Effector memory CD8-positive, alpha-beta T cell (primary cell): ENCODE measurements around the gene LITAF.
"Not testable (repeated sequence)": the region's sequence is repeated elsewhere in the genome, so short reads cannot be mapped to it uniquely, and the experiment has no call there.

Experiments
- ATAC-seq: fragments of 150-1000 bp; cut with Tn5 transposase; replicated peaks from 2 replicates; pipeline ENCODE4 v1.10.0; 2021; ENCODE audit warnings: mild to moderate bottlenecking, moderate library complexity
- DNase-seq, 3 experiments: peaks; one replicate each; pipeline ENCODE4 v3.0.0; 2021
- H3K27ac Mint-ChIP-seq, 2 donors: one replicate each; pipeline ENCODE4 v1.8.0; 2022; ENCODE audit warnings: mild to moderate bottlenecking in 2 of 2, mixed read lengths in 2 of 2, moderate library complexity in 2 of 2
- H3K27me3 Mint-ChIP-seq, 2 donors: one replicate each; pipeline ENCODE4 v1.8.0; 2022; ENCODE audit warnings: mixed read lengths in 2 of 2
- H3K36me3 Mint-ChIP-seq: one replicate; pipeline ENCODE4 v1.8.0; 2022; ENCODE audit warnings: mild to moderate bottlenecking, moderate library complexity, mixed read lengths; ENCODE audit not compliant: insufficient read depth
- H3K4me1 Mint-ChIP-seq, 2 donors: one replicate each; pipeline ENCODE4 v1.8.0; 2022; ENCODE audit warnings: low read depth in 2 of 2, mixed read lengths in 2 of 2
- H3K4me3 Mint-ChIP-seq, 2 donors: one replicate each; pipeline ENCODE4 v1.8.0; 2022; ENCODE audit warnings: mild to moderate bottlenecking in 2 of 2, mixed read lengths in 2 of 2, moderate library complexity in 2 of 2
- H3K9me3 Mint-ChIP-seq, 2 donors: one replicate each; pipeline ENCODE4 v1.8.0; 2022; ENCODE audit warnings: mixed read lengths in 2 of 2

The LITAF gene

GRCh38 chr16:11614587-11615175 lies 28.0 kb upstream of the LITAF start:
- ATAC-seq = no peak
- DNase-seq = no peak
- H3K4me3 Mint-ChIP-seq = peak overlapping the region in 1 of 2 donors; percentile 66
- H3K9me3 Mint-ChIP-seq = no peaks in the 10 kb centered on the region
- peaks cover 29 to 38% of the 10 kb centered on the region in 2 donors for H3K4me1 Mint-ChIP-seq
- peaks cover 8% of the 10 kb centered on the region for H3K36me3 Mint-ChIP-seq
- H3K27ac Mint-ChIP-seq = peak overlapping the region; percentile 88 to 89
- H3K27me3 Mint-ChIP-seq = no peaks in the 10 kb centered on the region

GRCh38 chr16:11613381-11614303 lies 26.9 kb upstream of the LITAF start:
- peak overlapping the region; percentile 88 to 89 for H3K27ac Mint-ChIP-seq

GRCh38 chr16:11612665-11613025 lies 25.9 kb upstream of the LITAF start:
- DNase-seq = no peak
- peaks cover 3% of the 10 kb centered on the region for H3K36me3 Mint-ChIP-seq
- no peaks in the 10 kb centered on the region for H3K9me3 Mint-ChIP-seq
- H3K27ac Mint-ChIP-seq = peak overlapping the region; percentile 88 to 89
- no peaks in the 10 kb centered on the region for H3K27me3 Mint-ChIP-seq
- ATAC-seq = no peak
- peaks cover 17 to 23% of the 10 kb centered on the region in 2 donors for H3K4me1 Mint-ChIP-seq
- H3K4me3 Mint-ChIP-seq = no peak overlapping the region

More at GRCh38 chr16:11613381-11614303, 26.9 kb upstream of the LITAF start:
- no peaks in the 10 kb centered on the region for H3K27me3 Mint-ChIP-seq
- DNase-seq = peak; percentile 21 to 31 (median 30)
- ATAC-seq = peak; percentile 90
- peaks cover 22 to 30% of the 10 kb centered on the region in 2 donors for H3K4me1 Mint-ChIP-seq
- no peaks in the 10 kb centered on the region for H3K9me3 Mint-ChIP-seq
- peaks cover 6% of the 10 kb centered on the region for H3K36me3 Mint-ChIP-seq
- H3K4me3 Mint-ChIP-seq = peak overlapping the region; percentile 66 to 69

- ATAC-seq = no peak
Measured at GRCh38 chr16:11611871-11612664, 25.3 kb upstream of the LITAF start.

GRCh38 chr16:11610580-11610979 lies 23.9 kb upstream of the LITAF start:
- Mint-ChIP-seq H3K27ac (no peak overlapping the region), H3K4me3 (no peak overlapping the region), H3K9me3 (no peaks in the 10 kb centered on the region), H3K4me1 (peaks cover 17 to 23% of the 10 kb centered on the region in 2 donors), H3K27me3 (no peaks in the 10 kb centered on the region), H3K36me3 (peaks cover 3% of the 10 kb centered on the region)
- no peak for DNase-seq
- ATAC-seq = no peak

More at GRCh38 chr16:11611871-11612664, 25.3 kb upstream of the LITAF start:
- Mint-ChIP-seq H3K27me3 (no peaks in the 10 kb centered on the region), H3K27ac (peak overlapping the region; percentile 62 to 88), H3K4me1 (peaks cover 17 to 23% of the 10 kb centered on the region in 2 donors), H3K4me3 (no peak overlapping the region), H3K9me3 (no peaks in the 10 kb centered on the region), H3K36me3 (peaks cover 3% of the 10 kb centered on the region)
- no peak for DNase-seq

- no peaks in the 10 kb centered on the region for H3K27me3 Mint-ChIP-seq
- peaks cover 3% of the 10 kb centered on the region for H3K36me3 Mint-ChIP-seq
- H3K4me3 Mint-ChIP-seq = no peak overlapping the region
- peaks cover 17 to 23% of the 10 kb centered on the region in 2 donors for H3K4me1 Mint-ChIP-seq
- no peaks in the 10 kb centered on the region for H3K9me3 Mint-ChIP-seq
- DNase-seq (no peak), ATAC-seq (no peak)
- H3K27ac Mint-ChIP-seq = no peak overlapping the region
Measured at GRCh38 chr16:11610121-11610505, 23.4 kb upstream of the LITAF start.

- DNase-seq (no peak), ATAC-seq (no peak)
- H3K27ac Mint-ChIP-seq = no peak overlapping the region
- peaks cover 3% of the 10 kb centered on the region for H3K36me3 Mint-ChIP-seq
- H3K4me3 Mint-ChIP-seq = no peak overlapping the region
- no peaks in the 10 kb centered on the region for H3K9me3 Mint-ChIP-seq
- peaks cover 13 to 17% of the 10 kb centered on the region in 2 donors for H3K4me1 Mint-ChIP-seq
- H3K27me3 Mint-ChIP-seq = no peaks in the 10 kb centered on the region
Measured at GRCh38 chr16:11609474-11610120, 22.9 kb upstream of the LITAF start.

GRCh38 chr16:11605891-11606290 lies 19.2 kb upstream of the LITAF start:
- Mint-ChIP-seq H3K4me3 (no peak overlapping the region), H3K27ac (peak overlapping the region in 1 of 2 donors; percentile 38), H3K9me3 (no peaks in the 10 kb centered on the region), H3K27me3 (no peaks in the 10 kb centered on the region), H3K4me1 (no peaks in the 10 kb centered on the region), H3K36me3 (peaks cover 3% of the 10 kb centered on the region)
- no peak for ATAC-seq
- no peak for DNase-seq

GRCh38 chr16:11605564-11605886 lies 18.8 kb upstream of the LITAF start:
- ATAC-seq = no peak
- Mint-ChIP-seq H3K4me1 (no peaks in the 10 kb centered on the region), H3K4me3 (no peak overlapping the region), H3K27me3 (no peaks in the 10 kb centered on the region), H3K9me3 (no peaks in the 10 kb centered on the region), H3K36me3 (peaks cover 3% of the 10 kb centered on the region), H3K27ac (no peak overlapping the region)
- DNase-seq = no peak

- no peak for DNase-seq
- Mint-ChIP-seq H3K27ac (no peak overlapping the region), H3K4me3 (no peak overlapping the region), H3K9me3 (no peaks in the 10 kb centered on the region), H3K4me1 (no peaks in the 10 kb centered on the region), H3K36me3 (peaks cover 3% of the 10 kb centered on the region), H3K27me3 (no peaks in the 10 kb centered on the region)
- no peak for ATAC-seq
Measured at GRCh38 chr16:11604783-11605563, 18.3 kb upstream of the LITAF start.

- not testable (repeated sequence) for ATAC-seq, H3K36me3 Mint-ChIP-seq, H3K4me1 Mint-ChIP-seq, DNase-seq, H3K27ac Mint-ChIP-seq, H3K4me3 Mint-ChIP-seq, H3K27me3 Mint-ChIP-seq, H3K9me3 Mint-ChIP-seq
Measured at GRCh38 chr16:11604296-11604695, 17.6 kb upstream of the LITAF start.

- ATAC-seq = no peak
- DNase-seq = no peak
- no peaks in the 10 kb centered on the region for H3K36me3 Mint-ChIP-seq
- H3K4me3 Mint-ChIP-seq = no peak overlapping the region
- no peak overlapping the region for H3K27ac Mint-ChIP-seq
- H3K4me1 Mint-ChIP-seq = no peaks in the 10 kb centered on the region
- H3K27me3 Mint-ChIP-seq = no peaks in the 10 kb centered on the region
- H3K9me3 Mint-ChIP-seq = no peaks in the 10 kb centered on the region
Measured at GRCh38 chr16:11603331-11603750, 16.6 kb upstream of the LITAF start.
